Breast epithelium (tissue), 3 donors: ENCODE measurements around the gene ANKH.

ENCODE experiments used
- POLR2A ChIP-seq: fragments of 450-650 bp; IDR thresholded peaks from one replicate; pipeline ENCODE4 v1.6.1; 2016; ENCODE audit warnings: antibody characterized with exemption, mild to moderate bottlenecking, moderate library complexity
- TF ChIP-seq, protein P1 (sequence below), 3 donors: fragments of 450-650 bp; IDR thresholded peaks; one replicate each; pipeline ENCODE4 v1.5.1; 2016 to 2017; ENCODE audit warnings: antibody characterized with exemption in 3 of 3, mild to moderate bottlenecking in 3 of 3, moderate library complexity in 3 of 3

DNA sequence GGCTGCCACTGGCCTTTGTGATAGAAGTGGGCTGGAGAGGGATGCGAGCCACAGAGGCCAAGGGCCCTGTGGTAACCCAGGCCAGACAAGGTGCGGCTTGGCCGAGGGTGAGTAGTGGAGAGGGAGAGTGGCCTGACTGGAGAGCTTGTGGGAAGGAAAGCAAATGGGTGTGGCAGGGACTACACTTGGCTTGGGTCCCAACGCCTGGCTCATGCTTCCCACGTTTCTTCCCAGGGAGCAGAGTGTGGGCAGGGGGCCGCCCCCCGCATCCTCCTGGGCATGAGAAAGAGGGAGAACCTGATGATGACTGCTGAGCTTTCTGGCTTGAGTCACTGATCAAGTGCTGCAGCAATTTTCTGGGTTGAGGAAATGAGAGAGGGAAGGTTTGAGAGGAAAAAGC, 95.7 kb downstream of the ANKH start:
- TF ChIP-seq POLR2A, result no peak
- TF ChIP-seq, protein P1, sequence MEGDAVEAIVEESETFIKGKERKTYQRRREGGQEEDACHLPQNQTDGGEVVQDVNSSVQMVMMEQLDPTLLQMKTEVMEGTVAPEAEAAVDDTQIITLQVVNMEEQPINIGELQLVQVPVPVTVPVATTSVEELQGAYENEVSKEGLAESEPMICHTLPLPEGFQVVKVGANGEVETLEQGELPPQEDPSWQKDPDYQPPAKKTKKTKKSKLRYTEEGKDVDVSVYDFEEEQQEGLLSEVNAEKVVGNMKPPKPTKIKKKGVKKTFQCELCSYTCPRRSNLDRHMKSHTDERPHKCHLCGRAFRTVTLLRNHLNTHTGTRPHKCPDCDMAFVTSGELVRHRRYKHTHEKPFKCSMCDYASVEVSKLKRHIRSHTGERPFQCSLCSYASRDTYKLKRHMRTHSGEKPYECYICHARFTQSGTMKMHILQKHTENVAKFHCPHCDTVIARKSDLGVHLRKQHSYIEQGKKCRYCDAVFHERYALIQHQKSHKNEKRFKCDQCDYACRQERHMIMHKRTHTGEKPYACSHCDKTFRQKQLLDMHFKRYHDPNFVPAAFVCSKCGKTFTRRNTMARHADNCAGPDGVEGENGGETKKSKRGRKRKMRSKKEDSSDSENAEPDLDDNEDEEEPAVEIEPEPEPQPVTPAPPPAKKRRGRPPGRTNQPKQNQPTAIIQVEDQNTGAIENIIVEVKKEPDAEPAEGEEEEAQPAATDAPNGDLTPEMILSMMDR (IDR thresholded peaks at IDR 0.05), result no peak
